Stimulated activated CD8-positive, alpha-beta memory T cell treated with anti-CD3 and anti-CD28 coated beads, Interleukin-12 subunit alpha, Interleukin-12 subunit beta, amount 100 ng/mL, for 1 hour (primary cell): ENCODE data around the gene LHPP.
A peak's percentile ranks its signal among the peaks of the same experiment; 100 is the strongest.
"Not testable (repeated sequence)": the region's sequence is repeated elsewhere in the genome, so short reads cannot be mapped to it uniquely, and the experiment has no call there.

Experiments used
- DNase-seq: peaks from one replicate; pipeline ENCODE4 v3.0.0-alpha.2; 2020; ENCODE audit warnings: low read depth

LHPP gene

GRCh38 chr10:124461642-124462347 lies at the start of gene LHPP:
Gene LHPP (plus strand): TSS chr10:124461823. CDS start chr10:124461863, 40 bp downstream.
- DNase-seq: peak; percentile 75

DNA sequence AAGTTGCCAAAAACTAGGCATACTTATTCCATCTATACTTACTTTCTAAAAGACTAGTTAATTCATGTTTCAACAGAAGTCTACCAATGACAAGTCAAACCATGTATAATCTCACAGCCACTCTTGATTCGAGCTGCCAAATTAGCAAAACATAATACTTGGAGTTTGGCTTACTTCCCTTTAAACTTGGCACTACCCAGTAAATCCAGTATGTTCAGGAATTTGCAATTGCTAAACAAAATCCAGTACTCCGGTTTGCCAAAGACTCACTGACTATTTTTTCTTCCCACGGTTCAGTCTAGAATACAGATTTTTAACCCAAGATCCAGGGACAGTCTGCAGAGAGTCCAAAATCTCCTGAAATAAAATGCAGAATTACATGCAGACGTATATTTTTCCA lies 47.5 kb upstream of the LHPP start:
- no peak for DNase-seq

DNA sequence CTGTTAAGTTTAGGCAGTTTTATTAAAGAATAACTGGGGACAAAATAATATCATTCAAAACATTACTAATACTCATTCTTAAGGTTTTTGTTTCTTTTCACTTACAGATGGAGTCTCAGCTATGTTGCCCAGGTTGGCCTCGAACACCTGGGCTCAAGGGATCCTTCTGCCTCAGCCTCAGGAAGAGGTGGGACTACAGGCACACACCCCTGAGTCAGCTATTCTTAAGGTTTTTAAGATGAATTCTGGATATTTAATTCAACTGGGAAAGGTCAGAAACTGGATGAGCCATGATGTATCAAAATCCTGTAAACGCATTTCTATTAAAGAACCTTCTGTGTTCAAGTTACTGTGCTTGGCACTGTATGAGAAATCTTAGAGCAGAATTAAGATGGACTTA lies 46.4 kb upstream of the LHPP start:
- no peak for DNase-seq

DNA sequence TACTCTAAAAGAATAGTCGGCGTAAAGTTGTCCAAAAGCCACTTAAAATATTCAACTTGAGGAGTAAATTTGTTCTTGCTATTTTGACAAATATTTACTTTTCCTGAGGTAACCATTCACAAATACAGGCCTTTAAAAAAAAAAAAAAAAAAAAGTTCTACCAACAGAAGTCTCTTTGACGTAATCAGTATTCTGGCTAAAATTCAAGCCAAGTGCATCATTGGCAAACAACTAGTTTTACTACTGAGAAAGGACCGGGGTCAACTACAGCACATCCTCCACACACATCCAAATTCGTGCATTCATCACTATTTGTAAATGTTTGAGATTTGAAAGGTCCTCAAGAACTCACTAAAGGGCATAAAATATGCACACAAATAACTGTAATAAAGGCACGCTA lies 44.9 kb upstream of the LHPP start:
- DNase-seq: no peak

DNA sequence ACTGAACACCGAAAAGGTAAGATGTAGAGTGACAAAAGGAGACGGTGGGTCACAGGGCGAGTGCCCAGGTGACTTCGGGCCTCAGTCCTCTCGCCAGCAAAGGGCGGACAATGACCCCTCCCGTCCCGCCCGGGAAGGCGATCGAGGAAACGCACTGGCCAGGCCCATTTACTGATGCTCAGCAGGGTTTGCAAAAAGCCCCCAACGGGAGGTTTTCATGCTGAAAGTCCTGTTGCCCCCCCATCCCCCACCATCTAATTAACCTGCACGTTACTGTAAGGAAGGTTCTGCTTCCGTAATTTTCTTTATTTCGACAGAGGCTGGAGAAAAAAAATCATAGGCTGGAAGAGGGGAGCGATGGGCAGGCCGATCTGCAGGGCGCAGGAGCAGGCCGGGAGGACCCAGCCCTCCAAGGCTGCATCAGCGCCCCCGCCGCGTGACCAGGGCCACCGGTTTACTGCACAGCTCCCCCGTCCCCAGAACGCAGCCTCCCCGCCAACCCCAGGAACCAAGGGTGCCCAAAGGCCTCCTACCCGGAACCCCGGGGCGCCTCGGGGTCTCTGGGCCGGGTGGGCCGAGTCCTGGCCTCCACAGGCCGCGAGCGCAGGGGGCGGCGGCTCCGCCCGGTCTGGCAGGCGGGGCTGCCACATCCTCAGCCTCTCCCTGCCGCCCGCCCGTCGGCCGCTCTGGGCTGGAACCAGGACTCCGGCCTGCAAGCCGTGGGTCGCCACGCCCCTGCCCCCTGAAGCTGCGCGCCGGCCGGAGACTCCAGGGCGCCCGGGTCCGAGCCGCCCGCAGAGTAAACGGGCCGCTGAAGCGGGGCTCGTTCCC lies 43.5 kb upstream of the LHPP start:
- DNase-seq: peak; percentile 8

GRCh38 chr10:124418726-124419501 lies 42.7 kb upstream of the LHPP start, which contains the start of gene OAT:
Gene OAT (minus strand): TSS chr10:124418923. CDS start chr10:124412171, 6,752 bp downstream.
- DNase-seq: peak; percentile 93

- DNase-seq: no peak
Observed at GRCh38 chr10:124419635-124420034, 42.0 kb upstream of the LHPP start.

- no peak for DNase-seq
Observed at GRCh38 chr10:124420254-124420653, 41.4 kb upstream of the LHPP start.

- DNase-seq: no peak
Observed at GRCh38 chr10:124422742-124423141, 38.9 kb upstream of the LHPP start.

GRCh38 chr10:124423813-124424212 lies 37.8 kb upstream of the LHPP start:
- DNase-seq: no peak

DNA sequence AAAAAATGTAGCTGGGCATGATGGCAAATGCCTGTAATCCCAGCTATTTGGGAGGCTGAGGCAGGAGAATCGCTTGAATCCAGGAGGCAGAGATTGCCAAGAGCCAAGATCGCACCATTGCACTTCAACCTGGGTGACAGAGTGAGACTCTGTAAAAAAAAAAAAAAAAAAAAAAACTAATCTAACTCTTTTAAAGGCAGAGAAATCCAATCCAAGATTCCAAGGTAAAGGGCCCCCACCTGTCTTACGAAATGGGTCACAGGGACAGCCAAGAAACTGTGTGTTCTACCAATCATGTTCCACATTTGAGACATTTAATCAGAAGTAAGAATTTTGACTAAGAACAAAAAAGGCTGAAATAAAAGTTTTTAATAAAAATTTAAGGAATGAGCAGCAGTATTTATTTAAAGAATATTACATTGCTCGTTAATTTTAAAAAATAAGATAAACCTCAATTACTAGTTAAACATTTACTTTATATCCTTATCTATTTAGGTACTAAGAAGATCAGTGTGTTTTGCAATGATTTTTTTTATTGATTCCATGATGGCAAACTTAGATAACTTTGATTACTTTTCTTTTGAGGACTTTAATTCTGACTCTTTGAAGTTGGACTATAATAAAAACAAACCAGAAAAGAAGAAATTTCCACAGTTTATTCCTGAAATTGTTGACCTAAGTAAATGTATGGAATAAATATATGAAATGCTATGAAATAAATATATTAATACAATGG lies 36.2 kb upstream of the LHPP start:
- no peak for DNase-seq

DNA sequence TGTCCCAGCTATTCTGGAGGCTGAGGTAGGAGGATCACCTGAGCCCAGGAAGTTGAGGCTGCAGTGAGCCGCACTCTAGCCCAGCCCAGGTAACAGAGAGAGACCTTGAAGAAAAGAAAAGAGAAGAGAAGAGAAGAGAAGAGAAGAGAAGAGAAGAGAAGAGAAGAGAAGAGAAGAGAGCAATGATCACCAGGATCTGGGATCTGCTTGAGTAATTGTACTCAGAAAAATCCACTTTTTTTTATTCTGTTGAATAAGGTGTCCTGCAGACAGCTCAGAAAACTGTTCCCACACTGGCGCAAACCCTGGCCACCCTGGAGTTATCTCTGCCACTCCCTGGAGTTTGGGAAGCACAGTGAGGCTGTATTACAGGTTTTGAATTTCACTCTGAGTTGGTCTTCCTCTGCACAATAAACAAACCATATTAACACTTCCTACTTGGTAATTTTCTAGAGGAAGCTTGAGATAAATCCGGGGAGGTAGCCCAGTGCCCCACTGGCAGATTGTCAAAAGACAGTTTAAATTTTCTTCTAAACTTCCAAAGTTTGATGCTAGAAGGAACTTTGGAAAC lies 33.3 kb upstream of the LHPP start:
- DNase-seq: no peak

GRCh38 chr10:124429576-124429975 lies 32.0 kb upstream of the LHPP start:
- no peak for DNase-seq

GRCh38 chr10:124430077-124430476 lies 31.5 kb upstream of the LHPP start:
- no peak for DNase-seq

DNA sequence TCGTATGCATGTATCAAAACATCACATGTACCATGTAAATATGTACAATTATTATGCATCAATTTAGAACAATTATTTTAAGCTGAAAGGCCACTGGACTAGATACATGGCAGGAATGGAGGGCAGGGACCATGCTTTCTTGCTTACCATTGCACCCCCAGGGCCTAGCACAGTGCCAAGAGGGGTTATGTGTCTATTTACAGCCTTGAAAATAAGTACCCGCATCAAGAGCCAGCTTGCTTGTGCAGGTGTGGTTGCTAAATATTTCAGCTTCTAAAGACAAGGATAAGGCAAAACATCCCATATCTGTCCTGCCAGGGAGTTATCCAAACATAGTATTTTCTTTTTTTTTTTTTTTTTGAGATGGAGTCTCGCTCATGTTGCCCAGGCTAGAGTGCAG lies 28.2 kb upstream of the LHPP start:
- no peak for DNase-seq

DNA sequence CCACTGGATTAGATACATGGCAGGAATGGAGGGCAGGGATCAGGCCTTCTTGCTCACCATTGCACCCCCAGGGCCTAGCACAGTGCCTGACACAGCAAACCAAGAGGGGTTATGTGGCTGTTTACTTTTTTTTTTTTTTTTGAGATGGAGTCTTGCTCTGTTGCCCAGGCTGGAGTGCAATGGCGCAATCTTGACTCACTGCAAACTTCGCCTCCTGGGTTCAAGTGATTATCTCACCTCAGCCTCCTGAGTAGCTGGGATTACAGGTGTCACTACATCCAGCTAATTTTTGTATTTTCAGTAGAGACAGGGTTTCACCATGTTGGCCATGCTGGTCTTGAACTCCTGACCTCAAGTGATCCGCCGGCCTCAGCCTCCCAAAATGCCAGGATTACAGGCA lies 25.9 kb upstream of the LHPP start:
- not testable (repeated sequence) for DNase-seq

GRCh38 chr10:124436191-124436638 lies 25.4 kb upstream of the LHPP start:
- DNase-seq: no peak

GRCh38 chr10:124441694-124442093 lies 19.9 kb upstream of the LHPP start:
- DNase-seq: not testable (repeated sequence)

- DNase-seq: no peak
Observed at GRCh38 chr10:124446830-124447750, 14.5 kb upstream of the LHPP start.

GRCh38 chr10:124447751-124448466 lies 13.7 kb upstream of the LHPP start:
- no peak for DNase-seq
